HG03139 (cell line): ENCODE data around the gene RNF150.
"Not testable (repeated sequence)": the region's sequence is repeated elsewhere in the genome, so short reads cannot be mapped to it uniquely, and the experiment has no call there.

Experiments used
- ATAC-seq: cut with Tn5 transposase; IDR thresholded peaks from one replicate; pipeline ENCODE4 v1.9.1; 2021; ENCODE audit not compliant: unreplicated experiment

Gene RNF150

DNA sequence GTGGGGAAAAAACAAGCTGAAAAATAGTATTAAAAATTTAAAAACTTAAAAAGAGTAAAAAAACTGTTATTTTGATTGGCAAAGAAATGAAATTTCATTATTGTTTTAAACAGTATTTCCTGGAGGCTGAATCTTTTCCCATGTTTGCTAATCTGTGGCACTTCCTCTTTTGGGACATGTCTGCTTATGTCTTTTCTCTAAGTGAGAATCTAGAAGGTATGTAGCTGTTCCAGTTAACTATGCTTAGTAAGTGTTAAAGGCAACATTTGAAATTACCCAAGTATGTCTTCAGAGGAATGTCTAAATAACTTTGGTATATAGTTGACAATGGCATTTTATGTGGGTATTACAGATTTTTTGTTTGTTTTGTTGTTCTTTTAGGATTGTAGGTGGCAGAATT lies 295.5 kb downstream of the RNF150 start:
- ATAC-seq, result no peak

DNA sequence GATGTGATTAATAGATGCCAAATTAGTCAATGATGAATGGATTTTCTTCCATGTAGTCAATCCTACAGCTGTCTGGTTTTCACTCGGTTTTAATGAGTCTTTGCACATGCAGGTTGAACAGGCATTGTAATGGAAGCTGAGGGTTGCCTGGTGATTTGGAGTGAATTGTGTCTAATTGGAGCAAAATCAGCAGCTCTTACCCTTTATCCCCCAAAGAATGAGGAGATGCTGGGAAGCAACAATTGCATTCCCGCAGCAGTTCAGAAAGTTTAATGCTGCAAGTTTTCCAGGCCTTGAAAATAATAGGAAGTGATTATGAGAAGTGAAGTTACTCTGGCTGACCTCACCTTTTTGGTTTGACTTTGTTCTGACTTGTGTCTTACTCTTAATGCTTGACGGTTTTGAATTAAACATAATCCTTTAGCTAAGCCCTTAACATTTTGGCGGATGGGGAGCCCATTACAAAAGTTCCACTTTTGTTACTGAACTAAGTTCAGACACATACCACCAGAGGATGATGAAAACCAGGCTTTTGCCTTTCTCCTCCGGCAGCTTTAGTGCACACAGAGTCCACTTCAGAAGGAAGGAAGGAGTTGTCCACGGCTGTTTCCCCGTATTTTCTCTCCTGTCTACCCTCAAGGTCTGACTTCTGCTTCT lies 298.3 kb downstream of the RNF150 start:
- no peak for ATAC-seq

- ATAC-seq, result no peak
Measured at GRCh38 chr4:140833280-140833679, 300.0 kb downstream of the RNF150 start.

DNA sequence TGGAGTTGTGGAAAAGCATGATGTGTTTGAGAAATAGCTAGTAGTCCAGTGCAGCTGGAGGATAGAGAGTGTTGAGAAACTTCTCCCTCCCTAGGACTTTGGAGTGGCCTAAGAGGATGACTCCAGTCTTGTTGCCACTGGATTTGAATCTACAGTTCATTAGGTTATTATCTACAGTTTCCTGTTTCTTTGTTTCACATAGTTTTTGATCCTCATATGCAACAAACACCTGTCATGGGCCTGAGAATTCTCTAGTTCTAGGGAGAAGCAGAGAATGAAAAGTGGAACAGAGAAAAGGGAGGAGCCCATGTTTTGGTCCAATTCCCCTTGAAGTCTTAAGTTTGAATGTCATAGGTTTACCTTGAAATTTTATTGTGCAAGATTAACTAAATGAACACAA lies 303.4 kb downstream of the RNF150 start:
- ATAC-seq, result peak; percentile 92

- no peak for ATAC-seq
Measured at GRCh38 chr4:140826701-140827027, 306.6 kb downstream of the RNF150 start.

- not testable (repeated sequence) for ATAC-seq
Measured at GRCh38 chr4:140820520-140820919, 312.7 kb downstream of the RNF150 start.

DNA sequence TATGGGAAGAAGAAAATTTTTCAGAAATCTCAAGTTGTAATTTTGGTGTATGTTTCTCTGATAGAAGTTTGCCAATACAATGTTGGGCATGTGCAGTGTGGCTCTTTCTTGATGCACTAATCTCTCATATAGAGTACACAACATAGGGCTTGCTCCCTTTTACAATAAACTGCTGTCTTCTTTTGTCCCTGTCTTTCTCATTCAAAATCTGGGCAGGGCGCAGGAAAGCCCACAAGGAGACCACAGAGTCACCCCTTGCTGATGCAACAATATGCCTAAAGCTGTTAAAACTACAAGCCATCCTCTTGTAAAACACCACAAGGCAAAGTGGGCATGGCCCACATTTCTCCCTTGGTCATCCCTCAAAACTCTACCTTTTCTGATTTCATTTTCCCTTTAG lies 313.7 kb downstream of the RNF150 start:
- no peak for ATAC-seq

- ATAC-seq, result no peak
Measured at GRCh38 chr4:140818433-140818832, 314.8 kb downstream of the RNF150 start.

DNA sequence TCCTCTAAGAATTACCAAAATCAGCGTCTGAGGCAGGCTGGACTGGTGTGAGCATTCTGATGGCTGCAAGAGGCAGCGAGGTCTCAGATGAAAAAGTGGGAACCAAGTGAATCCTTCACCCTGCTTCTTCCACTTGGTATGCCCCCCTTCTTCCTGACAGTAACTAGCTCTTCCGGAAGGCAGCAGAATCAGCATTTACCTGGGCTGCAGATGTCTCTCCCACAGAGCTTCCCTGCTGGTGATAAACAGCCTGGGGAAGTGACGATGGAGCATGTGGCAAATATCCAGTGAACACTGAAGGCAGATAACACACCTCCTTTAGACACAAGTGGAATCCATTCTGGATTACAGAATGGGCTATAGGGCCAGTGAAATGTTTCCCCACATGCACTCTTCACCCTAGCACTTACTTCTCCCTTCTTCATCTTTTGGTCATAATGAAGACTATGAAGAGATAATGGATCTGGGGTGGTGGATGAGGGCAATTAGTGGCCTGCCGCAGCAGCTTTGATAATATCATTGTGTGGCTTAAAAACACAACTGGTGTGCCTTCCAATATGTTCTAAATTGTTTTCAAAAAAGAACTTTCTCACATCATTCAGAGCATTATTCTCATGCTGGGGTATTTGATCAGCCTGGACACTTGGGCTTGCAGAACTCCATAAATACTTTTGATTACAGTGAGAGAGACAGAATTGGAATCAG lies 316.3 kb downstream of the RNF150 start:
- ATAC-seq, result no peak

- no peak for ATAC-seq
Measured at GRCh38 chr4:140813804-140814203, 319.5 kb downstream of the RNF150 start.

GRCh38 chr4:140812916-140813315 lies 320.4 kb downstream of the RNF150 start:
- no peak for ATAC-seq

- ATAC-seq, result no peak
Measured at GRCh38 chr4:140811429-140811828, 321.8 kb downstream of the RNF150 start.

GRCh38 chr4:140810591-140811169 lies 322.6 kb downstream of the RNF150 start:
- ATAC-seq, result not testable (repeated sequence)
